Body of pancreas (tissue), 4 donors: ENCODE results near the gene DAPK3.

Experiments
- CTCF ChIP-seq, 7 experiments: fragments of 450-650 bp in 4 of 7; fragments of 200-600 bp in 3 of 7; sonication (generic) in 3 of 7; IDR thresholded peaks; one replicate each; pipeline ENCODE4 v1.5.1; 2016 to 2019; ENCODE audit warnings: antibody characterized with exemption in 7 of 7
- POLR2A ChIP-seq, 3 donors: fragments of 450-650 bp; IDR thresholded peaks; one replicate each; pipeline ENCODE4 v1.6.1; 2016; ENCODE audit warnings: antibody characterized with exemption in 3 of 3, mild to moderate bottlenecking in 2 of 3

- no peak for TF ChIP-seq CTCF (IDR thresholded peaks at IDR 0.05)
- no peak for TF ChIP-seq POLR2A (IDR thresholded peaks at IDR 0.05)
Measured at GRCh38 chr19:3949294-3949693, 21.6 kb downstream of the DAPK3 start.
